Limb (tissue), 2 donors: ENCODE measurements around the gene NEK3.
"Not testable (repeated sequence)": the region's sequence is repeated elsewhere in the genome, so short reads cannot be mapped to it uniquely, and the experiment has no call there.

Experiments used
- DNase-seq, 2 donors: peaks; one replicate each; pipeline ENCODE4 v3.0.0-alpha.2; 2016; ENCODE audit errors: extremely low spot score in 2 of 2

Gene NEK3, protein sequence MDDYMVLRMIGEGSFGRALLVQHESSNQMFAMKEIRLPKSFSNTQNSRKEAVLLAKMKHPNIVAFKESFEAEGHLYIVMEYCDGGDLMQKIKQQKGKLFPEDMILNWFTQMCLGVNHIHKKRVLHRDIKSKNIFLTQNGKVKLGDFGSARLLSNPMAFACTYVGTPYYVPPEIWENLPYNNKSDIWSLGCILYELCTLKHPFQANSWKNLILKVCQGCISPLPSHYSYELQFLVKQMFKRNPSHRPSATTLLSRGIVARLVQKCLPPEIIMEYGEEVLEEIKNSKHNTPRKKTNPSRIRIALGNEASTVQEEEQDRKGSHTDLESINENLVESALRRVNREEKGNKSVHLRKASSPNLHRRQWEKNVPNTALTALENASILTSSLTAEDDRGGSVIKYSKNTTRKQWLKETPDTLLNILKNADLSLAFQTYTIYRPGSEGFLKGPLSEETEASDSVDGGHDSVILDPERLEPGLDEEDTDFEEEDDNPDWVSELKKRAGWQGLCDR

DNA sequence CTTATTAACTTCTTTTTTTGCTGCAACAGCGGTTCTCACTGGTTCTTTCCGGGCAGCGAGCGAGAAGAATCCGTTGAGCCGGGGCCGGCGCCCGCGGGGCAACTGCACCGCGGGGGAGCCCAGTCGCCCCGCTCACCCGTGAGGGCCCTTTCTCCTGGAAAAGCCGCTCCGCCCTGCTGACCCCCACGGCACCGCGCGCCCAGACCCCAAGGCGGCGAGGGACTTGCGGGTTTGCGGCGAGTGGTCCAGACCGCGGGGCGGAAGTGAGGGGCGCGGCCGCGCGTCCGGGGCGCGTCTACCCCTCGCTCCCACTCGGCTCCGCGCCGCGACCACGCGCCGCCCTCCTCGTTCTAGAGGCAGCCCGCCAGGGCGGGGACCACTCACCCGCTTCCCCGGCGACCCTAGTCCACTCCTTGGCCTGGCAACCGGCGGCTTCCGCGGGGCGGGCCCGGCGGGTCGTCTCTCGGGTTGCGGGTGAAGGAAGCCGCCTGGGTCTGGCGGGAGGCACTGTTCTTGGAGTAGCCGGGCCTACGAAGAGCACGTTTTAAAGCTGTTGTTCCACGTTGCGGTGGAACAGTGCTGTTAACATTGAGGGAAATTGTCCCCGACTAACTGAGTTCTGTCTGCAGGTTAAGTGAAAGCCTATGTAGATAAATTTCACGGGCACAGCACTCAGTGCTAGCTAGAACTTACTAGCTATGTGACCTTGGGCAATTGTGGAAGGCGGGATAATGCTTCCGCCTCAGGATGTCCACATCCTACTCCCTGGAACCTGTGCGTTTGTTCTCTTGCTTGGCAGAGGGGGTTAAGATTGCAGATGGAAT lies at the start of gene NEK3:
NEK3 (minus strand) TSS at position 439 of the 824 bp plus-strand sequence. CDS start 3,406 bp downstream, outside the sequence.
- peak; percentile 70 to 88 for DNase-seq

DNA sequence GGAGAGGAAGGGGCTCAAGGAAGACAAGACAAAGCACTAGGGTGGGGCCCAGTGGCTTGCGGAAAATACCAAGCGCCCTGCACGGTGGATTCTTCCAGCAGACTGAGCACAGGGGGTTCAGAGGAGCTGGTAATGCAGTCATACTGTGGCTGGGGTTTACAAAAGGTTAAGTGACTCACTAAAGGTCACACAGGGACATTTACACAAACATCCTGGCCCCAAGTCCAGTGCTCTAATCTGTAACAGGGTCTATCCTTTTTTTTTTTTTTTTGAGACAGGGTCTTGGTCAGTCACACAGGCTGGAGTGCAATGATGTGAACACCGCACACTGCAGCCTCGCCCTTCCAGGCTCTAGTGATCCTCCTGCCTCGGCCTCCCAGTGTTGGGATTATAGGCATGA lies 49.0 kb upstream of the NEK3 start:
- not testable (repeated sequence) for DNase-seq

DNA sequence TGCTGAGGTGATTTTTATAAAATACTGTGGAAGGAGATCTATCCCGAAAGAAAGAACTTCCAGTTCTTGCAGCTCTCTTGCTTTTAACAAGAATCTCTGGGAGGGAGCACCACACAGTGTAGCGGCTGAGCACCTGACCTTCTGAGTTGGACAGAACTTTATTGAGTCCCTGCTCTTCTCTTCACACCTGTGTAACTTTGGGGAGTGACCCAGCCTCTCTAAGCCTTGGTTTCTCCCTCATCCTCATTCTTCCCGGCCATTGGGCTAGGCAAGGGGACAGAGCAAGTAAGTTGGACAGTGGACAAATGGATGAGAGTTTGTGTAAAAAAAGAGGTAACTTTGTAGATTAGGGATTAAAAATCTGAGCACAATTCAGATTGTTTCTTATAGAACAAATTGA lies 48.5 kb upstream of the NEK3 start:
- not testable (repeated sequence) for DNase-seq

DNA sequence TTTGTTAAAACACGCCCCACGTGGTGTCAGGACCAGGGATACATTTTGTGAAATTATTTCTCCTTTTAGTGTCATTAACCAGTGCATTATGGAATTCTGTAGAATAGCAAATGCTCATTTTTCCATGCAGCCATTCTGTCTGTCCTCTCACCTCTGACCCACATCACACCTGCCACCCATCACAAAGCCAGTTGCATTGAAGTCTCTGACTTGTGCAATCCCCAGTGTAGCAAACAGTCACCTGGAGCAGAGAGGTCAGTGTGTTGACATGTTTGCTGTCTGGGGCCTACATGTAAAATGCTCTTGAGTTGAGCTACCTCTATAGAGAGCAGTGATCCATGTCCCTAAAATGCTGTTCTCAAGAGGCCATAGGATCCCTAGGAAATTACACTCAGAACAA lies 47.9 kb upstream of the NEK3 start:
- DNase-seq: not testable (repeated sequence)

DNA sequence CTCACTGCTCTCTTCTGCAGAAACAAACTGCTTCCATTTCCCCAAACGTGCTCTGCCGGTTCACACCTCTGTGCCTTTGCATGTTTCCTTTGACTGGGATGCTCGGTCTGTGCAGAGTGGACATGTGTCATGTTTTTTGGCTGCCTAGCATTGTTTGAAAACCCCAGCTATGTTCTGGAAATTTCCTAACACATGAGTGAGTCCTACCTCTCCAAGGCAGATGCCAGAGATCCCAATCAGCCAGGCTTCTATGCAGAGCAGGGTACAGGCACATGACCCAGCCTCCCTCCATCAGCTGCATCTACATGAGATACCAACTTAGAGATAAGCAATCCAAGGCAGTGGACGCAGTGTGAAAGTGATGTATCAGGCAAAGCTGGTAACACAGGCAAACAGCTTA lies 45.1 kb upstream of the NEK3 start:
- not testable (repeated sequence) for DNase-seq

DNA sequence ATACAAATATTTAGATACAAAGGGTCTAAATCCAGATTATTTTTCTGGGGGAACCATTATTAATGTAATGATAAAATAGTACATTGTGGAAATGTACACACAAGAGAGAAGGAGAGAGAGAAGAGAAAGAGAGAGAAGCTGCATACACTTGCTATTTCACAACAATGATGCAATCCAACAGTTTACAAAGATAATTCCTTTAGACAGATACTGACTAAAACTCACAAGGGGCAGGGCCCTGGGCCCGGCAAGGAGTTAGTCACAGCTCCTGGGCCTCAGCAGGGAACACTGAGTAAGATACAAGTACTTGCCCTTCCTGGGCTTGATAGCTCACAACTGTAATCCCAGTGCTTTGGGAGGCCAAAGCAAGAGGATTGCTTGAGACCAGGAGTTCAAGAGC lies 44.5 kb upstream of the NEK3 start:
- DNase-seq: not testable (repeated sequence)

DNA sequence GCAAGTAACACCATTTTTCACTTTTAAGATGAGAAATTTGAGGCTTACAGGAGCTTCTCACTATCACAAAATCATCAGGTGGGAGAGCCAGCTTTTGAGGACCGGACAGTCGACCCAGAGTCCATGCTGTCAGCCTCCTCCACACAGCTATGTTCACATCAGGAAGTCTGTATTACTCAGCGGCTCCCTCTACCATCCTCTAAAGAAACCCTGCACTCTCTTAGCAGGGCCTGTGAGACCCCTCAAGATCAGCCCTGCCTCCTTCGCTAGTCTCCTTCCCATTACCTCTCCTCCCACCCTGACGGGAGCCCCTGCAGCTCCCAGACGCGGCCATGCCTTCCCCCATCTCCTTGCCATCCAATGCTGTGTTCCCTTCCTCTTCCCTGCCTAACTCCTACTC lies 43.1 kb upstream of the NEK3 start:
- not testable (repeated sequence) for DNase-seq

DNA sequence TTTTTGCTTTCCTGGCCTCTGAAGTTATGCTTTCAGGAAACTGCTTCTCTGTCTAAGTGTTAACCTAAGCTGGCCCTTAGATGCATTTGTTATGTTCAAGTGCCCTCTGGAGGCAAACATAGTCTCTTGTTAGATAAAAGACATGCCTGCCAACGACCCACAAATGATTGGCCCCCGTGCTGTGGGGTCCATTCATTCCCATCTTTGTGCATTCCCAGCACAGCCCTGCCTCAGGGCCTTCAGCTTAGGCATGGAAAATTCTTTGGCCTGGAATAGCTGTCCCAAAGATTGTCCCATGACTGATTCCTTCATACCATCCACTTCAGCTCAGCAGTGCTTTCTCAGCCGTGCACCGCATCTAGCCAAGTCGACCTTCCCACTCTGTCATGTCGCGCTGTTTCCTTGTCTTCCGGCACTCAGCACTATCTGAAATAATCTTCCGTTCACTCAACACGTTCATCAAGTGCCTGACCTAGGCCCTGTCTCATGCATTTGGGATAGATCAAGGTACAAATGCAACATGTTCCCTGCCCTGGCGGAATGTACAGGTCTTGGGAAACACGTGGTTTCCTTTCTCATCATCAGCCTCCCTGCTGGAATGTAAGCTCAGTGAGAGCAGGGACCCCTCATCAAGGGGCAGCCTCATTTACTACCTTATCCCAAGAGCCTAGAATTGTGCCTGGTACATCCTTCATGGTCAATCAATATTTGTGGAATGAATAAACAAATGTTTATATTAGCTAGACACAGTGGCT lies 42.2 kb upstream of the NEK3 start:
- not testable (repeated sequence) for DNase-seq

DNA sequence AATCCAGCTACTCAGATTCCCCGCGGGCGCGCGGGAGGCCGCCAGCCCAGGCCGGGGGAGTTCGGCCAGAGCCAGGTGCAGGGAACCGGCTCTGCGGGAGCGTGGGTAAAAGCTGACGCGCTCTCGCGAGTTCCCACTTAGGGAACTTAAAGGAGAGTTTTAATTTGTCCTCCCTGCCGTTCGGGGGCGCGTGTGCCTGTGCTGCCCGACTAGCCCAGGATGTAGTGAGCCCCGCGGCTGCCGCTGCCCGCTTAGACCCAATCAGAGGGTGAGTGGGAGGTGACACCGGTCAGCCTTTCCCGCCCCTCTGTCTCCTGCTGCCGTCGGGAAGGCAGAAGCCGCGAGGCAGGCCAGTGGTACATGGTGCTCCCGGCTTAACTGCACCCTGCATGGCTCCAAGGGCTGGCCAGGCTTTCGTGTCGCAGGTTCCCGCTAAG lies 36.0 kb upstream of the NEK3 start:
- DNase-seq: peak; percentile 58 to 72

DNA sequence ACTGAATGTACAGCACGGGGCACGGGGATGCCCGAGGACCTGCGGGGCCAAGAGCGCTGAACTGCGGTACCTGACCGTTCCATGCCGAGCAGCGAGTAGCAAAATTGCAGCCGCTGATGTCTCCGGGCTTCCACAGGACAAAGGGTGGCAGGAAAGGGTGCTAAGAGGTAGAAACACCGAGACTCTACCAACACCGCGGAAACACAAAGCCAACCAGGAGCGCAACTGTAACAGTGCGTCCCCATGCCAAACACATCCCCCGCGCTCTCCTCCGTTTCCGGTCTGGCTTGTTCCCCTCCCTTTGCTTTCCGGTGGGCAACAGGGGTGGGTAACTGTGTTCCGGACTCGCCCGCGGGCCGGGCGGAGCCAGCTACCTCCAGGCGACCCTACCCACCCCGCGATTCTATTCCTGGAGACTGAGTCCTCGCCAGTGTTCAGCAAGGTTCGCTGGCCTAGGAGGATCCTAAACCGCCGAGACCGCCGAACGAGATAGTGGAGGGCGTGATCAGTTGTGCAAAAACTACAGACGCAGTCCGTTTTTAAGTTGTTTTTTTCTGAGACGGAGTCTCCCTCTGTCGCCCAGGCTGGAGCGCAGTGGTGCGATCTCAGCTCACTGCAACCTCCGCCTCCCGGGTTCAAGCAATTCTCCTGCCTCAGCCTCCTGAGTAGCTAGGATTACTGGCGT lies 34.9 kb upstream of the NEK3 start:
- peak; percentile 81 to 95 for DNase-seq

DNA sequence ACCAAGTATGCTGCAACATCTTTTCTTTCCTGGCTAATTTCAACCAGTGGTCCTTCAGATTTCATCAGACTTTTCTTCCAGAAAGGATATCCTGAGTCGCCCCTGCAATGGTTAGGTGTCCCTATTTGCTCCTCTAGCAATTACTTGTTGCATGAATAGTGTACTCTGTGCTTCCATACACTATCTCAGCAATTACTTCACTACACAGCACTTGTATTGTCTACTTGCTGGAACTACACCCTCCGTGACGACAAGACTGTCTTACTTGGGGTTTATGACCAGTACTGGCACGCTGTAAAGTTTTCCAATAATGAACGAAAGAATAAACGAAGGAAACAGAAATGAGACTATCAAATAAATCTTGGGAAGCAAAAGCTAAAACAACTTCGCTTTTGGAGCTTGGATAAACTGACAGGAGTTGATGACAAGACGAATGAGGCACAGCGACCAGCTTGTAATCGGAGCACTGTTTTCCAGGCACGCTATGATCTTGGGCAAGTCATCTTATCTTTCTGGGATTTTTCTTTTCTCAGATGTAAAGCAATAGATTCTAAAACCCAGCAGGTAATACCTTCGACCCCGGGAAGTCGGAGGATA lies 34.3 kb upstream of the NEK3 start:
- DNase-seq: not testable (repeated sequence)

DNA sequence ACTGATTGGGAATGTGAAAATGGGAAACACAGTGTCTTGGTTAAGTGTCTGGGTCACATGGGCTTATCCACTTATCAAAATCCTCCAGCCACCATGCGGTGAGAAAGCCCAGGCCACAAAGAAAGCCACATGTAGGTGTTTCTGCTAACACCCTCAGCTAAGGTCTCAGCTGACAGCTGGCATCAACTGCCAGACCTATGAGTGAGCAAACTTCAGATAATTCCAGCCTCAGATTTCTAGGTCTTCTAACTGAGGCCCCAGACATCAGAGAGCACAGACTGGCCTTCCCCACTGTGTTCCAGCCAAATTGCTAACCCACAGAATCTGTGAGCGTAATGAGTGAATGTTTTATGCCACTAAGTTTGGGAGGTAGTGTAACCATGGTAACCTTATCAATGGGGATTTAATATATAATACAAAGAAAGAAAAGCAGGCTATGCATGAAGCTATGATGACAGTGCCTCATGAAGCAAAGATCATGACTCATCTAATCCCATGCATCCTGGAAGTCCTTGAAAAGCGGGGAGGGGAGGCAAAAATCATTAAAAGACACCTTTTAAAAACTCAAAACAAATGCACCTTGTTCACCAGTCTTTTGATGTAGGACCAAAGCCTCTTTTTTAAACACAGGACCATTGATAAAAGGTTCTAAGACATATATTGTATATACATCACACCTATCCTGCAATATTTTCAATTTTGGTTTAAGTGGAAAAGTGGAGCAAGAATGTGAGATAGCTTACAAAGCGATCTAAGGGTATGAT lies 28.2 kb upstream of the NEK3 start:
- not testable (repeated sequence) for DNase-seq

DNA sequence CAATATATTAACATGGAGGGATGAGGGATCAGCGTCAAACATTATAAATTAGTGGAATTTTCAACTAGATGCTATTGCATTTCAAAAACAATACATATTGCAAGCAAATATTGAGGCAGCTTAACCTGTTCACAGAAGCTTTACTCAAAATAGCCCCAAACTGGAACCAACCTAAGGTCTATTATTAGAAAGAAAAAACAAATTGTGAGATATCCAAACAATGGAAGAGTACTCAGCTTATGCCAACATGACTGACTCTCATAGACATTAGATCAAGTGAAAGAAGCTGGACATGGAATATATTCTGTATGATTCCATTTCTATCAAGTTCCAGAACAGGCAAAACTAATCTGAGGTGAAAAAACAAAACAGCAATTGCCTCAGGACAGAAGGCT lies 27.6 kb upstream of the NEK3 start:
- DNase-seq: no peak

DNA sequence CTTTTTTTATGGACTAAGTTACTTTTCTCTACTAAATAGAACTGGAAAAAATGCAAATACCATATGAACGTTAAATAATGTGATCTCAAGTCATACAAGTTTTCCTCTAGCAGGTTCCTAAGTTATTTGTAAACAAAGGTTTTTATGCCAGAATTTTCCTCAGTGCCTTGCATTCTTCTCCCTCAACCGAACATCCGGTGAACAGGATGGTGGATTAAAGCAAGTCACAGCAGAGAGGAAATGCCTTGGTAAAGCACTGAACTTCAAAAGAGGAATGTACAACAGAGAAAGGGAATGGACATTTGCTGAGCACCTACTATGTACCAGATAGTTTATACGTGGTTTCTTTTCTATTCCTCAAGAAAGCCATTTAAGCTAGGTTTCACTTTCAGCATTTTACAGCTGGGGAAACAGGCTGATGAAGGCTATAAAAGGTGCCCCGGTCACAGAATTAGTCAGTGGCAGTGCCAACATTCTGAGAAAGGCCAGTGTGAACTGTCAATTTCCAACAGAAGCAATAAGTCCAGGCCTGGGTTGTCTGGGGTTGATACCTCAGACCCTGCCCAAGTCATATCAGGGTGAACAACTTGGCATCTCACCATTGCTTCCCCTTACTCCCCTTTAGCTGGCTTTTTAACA lies 22.0 kb upstream of the NEK3 start:
- DNase-seq: not testable (repeated sequence)

DNA sequence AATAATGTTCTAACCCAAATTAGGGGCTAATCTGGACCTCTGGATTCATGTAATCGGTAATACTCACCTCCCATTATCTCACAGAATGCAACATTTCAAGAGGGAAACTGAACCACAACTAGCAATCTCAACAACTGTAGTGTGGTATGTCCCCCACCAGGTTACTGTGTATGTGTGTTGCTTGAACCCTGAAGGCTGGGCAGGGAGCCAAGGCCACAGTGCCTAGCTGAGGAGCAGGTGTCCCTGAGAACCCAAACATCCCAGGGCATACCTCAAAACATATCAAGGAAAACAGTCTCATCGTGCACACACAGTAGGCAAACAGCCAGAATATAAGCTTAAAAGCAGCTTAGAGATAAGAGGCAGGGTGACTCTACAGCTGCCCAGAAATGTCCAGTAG lies 20.5 kb upstream of the NEK3 start:
- no peak for DNase-seq

DNA sequence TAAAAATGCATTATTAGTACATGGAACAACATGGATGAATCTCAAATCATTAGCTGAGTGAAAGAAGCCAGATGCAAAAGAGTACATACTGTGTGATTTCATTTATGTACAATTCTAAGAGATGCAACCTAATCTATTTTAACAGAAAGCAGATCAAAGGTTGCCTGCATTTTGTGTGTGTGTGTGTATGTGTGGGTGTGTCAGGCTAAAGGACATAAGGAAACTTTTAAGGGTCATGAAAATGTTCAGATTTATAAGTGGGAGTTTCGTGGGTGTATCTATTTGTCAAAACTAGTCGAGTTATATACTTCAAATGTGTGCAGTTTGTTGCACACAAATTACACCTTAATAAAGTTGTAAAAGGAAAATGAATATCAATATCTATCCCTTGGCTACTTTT lies 17.9 kb upstream of the NEK3 start:
- DNase-seq: no peak

DNA sequence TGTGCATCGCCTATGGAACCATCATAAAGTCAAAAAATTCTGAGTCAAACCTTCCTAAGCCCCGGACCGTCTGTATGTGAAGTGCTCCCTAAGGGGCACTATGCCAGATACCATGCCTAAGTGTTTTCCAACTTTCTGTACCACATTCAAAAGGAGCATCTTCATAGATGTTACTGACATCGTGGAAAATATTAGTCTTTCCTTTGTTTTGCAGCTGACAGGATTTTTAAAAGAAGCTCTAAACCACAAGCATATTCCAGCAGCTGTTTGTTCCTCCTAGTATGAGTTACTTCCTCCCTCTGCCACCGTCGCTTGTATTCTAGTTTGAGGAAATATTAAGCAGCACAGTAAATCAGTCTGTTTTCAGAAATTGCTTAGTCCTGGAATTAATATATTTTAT lies 14.6 kb upstream of the NEK3 start:
- DNase-seq: not testable (repeated sequence)

DNA sequence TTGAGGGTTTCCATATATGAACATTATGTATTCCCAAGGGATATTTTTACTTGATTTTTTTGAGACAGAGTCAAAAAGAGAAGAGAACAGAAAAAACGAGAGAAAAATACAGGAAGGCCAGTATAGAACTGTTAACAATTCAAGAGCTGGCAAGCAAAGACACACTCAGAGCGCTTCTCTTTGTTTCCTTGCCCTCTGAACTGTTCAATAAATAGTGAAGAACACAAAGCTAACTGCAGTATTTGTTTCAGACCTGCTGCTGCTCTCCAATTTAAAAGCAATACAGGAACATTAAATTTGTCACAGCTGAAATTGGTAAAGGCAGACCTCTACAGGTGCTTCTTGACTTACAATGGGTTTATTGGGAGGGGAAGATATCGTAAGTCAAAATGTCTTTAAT lies 14.0 kb upstream of the NEK3 start:
- DNase-seq: no peak

DNA sequence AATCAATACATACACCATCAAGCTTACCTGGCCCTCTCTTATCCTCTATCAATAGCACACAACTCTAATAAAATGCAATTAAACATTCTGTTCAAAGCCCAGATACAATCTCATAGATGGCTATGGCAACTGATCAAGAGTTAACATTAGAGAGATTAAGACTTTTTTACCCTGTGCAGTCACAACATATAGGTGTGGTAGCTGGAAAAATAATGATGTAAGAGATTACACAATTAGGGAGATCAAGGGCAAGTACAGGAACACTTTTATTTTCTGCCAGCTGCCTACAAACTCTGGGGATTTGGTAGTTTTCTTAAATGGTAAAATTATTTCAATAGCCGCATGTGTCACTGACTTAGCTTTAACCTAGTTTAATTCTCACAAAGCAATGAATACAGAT lies 12.3 kb upstream of the NEK3 start:
- not testable (repeated sequence) for DNase-seq
